ENCODE measurements around the gene KDM6B. TPM values are rescaled to one million over a fixed set of nuclear protein-coding genes. Genes with fewer than 3 reads are reported as not detected.

The KDM6B gene
- total and polyA plus RNA-seq, 4 donors: 2.5 to 11.5 (median 3.3) TPM

DNA sequence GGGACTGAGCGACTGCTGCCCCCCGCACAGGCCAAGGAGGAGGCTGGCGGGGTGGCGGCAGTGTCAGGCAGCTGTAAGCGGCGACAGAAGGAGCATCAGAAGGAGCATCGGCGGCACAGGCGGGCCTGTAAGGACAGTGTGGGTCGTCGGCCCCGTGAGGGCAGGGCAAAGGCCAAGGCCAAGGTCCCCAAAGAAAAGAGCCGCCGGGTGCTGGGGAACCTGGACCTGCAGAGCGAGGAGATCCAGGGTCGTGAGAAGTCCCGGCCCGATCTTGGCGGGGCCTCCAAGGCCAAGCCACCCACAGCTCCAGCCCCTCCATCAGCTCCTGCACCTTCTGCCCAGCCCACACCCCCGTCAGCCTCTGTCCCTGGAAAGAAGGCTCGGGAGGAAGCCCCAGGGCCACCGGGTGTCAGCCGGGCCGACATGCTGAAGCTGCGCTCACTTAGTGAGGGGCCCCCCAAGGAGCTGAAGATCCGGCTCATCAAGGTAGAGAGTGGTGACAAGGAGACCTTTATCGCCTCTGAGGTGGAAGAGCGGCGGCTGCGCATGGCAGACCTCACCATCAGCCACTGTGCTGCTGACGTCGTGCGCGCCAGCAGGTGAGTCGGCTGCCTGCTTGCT lies 15.2 kb downstream of the KDM6B start:
- Histone ChIP-seq H3K27me3 (ENCODE audit: control insufficient read depth in 4 of 4, insufficient read depth in 4 of 4, low read length in 3 of 4) (no peaks in the 10 kb centered on the region), H3K9me3 (ENCODE audit: control insufficient read depth in 4 of 4, low read length in 3 of 4) (no peaks in the 10 kb centered on the region), H3K4me3 (ENCODE audit: low read depth in 1 of 3, low read length in 3 of 3) (no peak overlapping the region), H3K36me3 (ENCODE audit: control insufficient read depth in 4 of 4, insufficient read depth in 3 of 4, low read depth in 1 of 4, low read length in 3 of 4) (peaks cover 22 to 54% (median 30%) of the 10 kb centered on the region in 4 donors), H3K9ac (ENCODE audit: low read depth in 1 of 2, low read length in 2 of 2) (no peak overlapping the region), H3K4me1 (ENCODE audit: control insufficient read depth in 4 of 4, insufficient read depth in 4 of 4, low read length in 3 of 4) (peaks cover 0 to 17% (median 12%) of the 10 kb centered on the region in 4 donors), H3K27ac (ENCODE audit: low read depth in 1 of 2, low read length in 2 of 2) (no peak overlapping the region)
- DNase-seq (ENCODE audit: low spot score): no peak
- TF ChIP-seq ZBTB33 (IDR thresholded peaks at IDR 0.05) (no peak), HNF4G (IDR thresholded peaks at IDR 0.05) (no peak)
- TF ChIP-seq, protein P1, sequence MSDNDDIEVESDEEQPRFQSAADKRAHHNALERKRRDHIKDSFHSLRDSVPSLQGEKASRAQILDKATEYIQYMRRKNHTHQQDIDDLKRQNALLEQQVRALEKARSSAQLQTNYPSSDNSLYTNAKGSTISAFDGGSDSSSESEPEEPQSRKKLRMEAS (IDR thresholded peaks at IDR 0.05): no peak
- 85% methylated on average over 35 of the region's 35 CpGs for whole genome bisulfite sequencing

GRCh38 chr17:7849751-7850504 lies 15.9 kb downstream of the KDM6B start:
- DNase-seq (ENCODE audit: low spot score): no peak
- no peaks in the 10 kb centered on the region for H3K9me3 ChIP-seq (ENCODE audit: control insufficient read depth in 4 of 4, low read length in 3 of 4)
- H3K27ac ChIP-seq (ENCODE audit: low read depth in 1 of 2, low read length in 2 of 2): no peak overlapping the region
- peaks cover 0 to 12% (median 9%) of the 10 kb centered on the region in 4 donors for H3K4me1 ChIP-seq (ENCODE audit: control insufficient read depth in 4 of 4, insufficient read depth in 4 of 4, low read length in 3 of 4)
- no peak overlapping the region for H3K4me3 ChIP-seq (ENCODE audit: low read depth in 1 of 3, low read length in 3 of 3)
- peaks cover 22 to 54% (median 30%) of the 10 kb centered on the region in 4 donors for H3K36me3 ChIP-seq (ENCODE audit: control insufficient read depth in 4 of 4, insufficient read depth in 3 of 4, low read depth in 1 of 4, low read length in 3 of 4)
- no peak for TF ChIP-seq FOXA2 (IDR thresholded peaks at IDR 0.05)
- TF ChIP-seq RAD21 (IDR thresholded peaks at IDR 0.05): no peak
- TF ChIP-seq, protein P2, sequence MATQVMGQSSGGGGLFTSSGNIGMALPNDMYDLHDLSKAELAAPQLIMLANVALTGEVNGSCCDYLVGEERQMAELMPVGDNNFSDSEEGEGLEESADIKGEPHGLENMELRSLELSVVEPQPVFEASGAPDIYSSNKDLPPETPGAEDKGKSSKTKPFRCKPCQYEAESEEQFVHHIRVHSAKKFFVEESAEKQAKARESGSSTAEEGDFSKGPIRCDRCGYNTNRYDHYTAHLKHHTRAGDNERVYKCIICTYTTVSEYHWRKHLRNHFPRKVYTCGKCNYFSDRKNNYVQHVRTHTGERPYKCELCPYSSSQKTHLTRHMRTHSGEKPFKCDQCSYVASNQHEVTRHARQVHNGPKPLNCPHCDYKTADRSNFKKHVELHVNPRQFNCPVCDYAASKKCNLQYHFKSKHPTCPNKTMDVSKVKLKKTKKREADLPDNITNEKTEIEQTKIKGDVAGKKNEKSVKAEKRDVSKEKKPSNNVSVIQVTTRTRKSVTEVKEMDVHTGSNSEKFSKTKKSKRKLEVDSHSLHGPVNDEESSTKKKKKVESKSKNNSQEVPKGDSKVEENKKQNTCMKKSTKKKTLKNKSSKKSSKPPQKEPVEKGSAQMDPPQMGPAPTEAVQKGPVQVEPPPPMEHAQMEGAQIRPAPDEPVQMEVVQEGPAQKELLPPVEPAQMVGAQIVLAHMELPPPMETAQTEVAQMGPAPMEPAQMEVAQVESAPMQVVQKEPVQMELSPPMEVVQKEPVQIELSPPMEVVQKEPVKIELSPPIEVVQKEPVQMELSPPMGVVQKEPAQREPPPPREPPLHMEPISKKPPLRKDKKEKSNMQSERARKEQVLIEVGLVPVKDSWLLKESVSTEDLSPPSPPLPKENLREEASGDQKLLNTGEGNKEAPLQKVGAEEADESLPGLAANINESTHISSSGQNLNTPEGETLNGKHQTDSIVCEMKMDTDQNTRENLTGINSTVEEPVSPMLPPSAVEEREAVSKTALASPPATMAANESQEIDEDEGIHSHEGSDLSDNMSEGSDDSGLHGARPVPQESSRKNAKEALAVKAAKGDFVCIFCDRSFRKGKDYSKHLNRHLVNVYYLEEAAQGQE (IDR thresholded peaks at IDR 0.05): no peak
- no peak for TF ChIP-seq HNF4A (conservative IDR thresholded peaks at IDR 0.05)
- TF ChIP-seq FOXA1 (IDR thresholded peaks at IDR 0.05): no peak
- TF ChIP-seq NR2F2 (IDR thresholded peaks at IDR 0.05): no peak
- no peak for TF ChIP-seq ZBTB33 (IDR thresholded peaks at IDR 0.05)
- TF ChIP-seq ATF3 (IDR thresholded peaks at IDR 0.05): no peak
- TF ChIP-seq, protein P1 (IDR thresholded peaks at IDR 0.05): no peak
- no peak for TF ChIP-seq JUND (IDR thresholded peaks at IDR 0.05)
- TF ChIP-seq RXRA (IDR thresholded peaks at IDR 0.05): no peak
- TF ChIP-seq YY1 (IDR thresholded peaks at IDR 0.05): no peak
- H3K9ac ChIP-seq (ENCODE audit: low read depth in 1 of 2, low read length in 2 of 2): no peak overlapping the region
- WGBS: 87% methylated on average over 12 of the region's 12 CpGs
- H3K27me3 ChIP-seq (ENCODE audit: control insufficient read depth in 4 of 4, insufficient read depth in 4 of 4, low read length in 3 of 4): no peaks in the 10 kb centered on the region

Data from liver (tissue), 9 donors.